ENCODE results near the gene MRPS16. TPM values are rescaled to one million over a fixed set of nuclear protein-coding genes. Genes with fewer than 3 reads are reported as not detected.

The MRPS16 gene
- total RNA-seq, 4 donors from 2014 or later: 37.4 to 43.5 (median 40.3) TPM

DNA sequence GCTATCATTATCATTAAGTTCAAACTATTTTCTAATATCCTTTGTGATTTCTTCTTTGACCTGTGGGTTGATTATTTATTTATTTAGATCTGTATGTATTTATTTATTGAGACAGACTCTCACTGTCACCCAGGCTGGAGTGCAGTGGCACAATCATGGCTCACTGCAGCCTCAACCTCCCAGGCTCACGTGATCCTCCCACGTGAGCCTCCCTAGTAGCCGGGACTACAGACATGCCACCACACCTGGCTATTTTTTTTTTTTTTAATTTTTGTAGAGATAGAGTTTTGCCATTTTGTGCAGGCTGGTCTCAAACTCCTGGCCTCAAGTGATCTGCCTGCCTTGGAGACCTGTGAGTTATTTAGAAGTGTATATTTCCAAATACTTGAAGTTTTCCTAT lies 28.7 kb upstream of the MRPS16 start:
- no peak for ATAC-seq
- no peaks in the 10 kb centered on the region for H3K4me1 ChIP-seq
- no peak overlapping the region for H3K4me3 ChIP-seq
- TF ChIP-seq POLR2A (IDR thresholded peaks at IDR 0.05) (no peak), POLR2AphosphoS5 (IDR thresholded peaks at IDR 0.05) (no peak), EP300 (IDR thresholded peaks at IDR 0.05) (no peak)
- TF ChIP-seq, protein P1, sequence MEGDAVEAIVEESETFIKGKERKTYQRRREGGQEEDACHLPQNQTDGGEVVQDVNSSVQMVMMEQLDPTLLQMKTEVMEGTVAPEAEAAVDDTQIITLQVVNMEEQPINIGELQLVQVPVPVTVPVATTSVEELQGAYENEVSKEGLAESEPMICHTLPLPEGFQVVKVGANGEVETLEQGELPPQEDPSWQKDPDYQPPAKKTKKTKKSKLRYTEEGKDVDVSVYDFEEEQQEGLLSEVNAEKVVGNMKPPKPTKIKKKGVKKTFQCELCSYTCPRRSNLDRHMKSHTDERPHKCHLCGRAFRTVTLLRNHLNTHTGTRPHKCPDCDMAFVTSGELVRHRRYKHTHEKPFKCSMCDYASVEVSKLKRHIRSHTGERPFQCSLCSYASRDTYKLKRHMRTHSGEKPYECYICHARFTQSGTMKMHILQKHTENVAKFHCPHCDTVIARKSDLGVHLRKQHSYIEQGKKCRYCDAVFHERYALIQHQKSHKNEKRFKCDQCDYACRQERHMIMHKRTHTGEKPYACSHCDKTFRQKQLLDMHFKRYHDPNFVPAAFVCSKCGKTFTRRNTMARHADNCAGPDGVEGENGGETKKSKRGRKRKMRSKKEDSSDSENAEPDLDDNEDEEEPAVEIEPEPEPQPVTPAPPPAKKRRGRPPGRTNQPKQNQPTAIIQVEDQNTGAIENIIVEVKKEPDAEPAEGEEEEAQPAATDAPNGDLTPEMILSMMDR (IDR thresholded peaks at IDR 0.05): no peak
- H3K27ac ChIP-seq: no peak overlapping the region
- H3K36me3 ChIP-seq: no peaks in the 10 kb centered on the region
- 73 to 89% methylated on average over 2 to 3 of the region's 3 CpGs for WGBS, 2 donors (ENCODE audit: low coverage in 1 of 2)
- H3K27me3 ChIP-seq: no peaks in the 10 kb centered on the region
- H3K9me3 ChIP-seq: no peaks in the 10 kb centered on the region

DNA sequence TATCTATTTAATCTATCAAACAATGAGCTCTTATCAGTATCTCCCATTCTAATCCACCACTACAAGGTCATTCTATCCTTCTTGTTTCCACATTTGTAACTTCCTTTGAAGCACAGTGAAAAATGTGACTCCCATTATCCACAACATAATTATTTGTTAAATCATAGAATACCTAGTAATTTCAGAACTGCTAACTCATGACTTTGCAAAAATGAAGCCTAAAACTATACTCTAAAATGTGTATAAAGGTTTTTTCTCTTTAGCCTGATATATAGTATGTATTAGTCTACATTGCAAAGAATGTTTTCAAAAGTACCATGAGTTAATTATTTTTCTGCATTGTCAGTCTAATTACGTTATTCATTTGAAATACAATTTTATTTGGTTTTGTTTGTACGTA lies 12.0 kb upstream of the MRPS16 start:
- ATAC-seq: no peak
- Histone ChIP-seq H3K9me3 (no peaks in the 10 kb centered on the region), H3K4me1 (no peaks in the 10 kb centered on the region), H3K27ac (no peak overlapping the region), H3K27me3 (no peaks in the 10 kb centered on the region), H3K4me3 (no peak overlapping the region), H3K36me3 (no peaks in the 10 kb centered on the region)
- TF ChIP-seq, protein P1 (IDR thresholded peaks at IDR 0.05): no peak
- TF ChIP-seq POLR2AphosphoS5 (IDR thresholded peaks at IDR 0.05) (no peak), POLR2A (IDR thresholded peaks at IDR 0.05) (no peak)
- WGBS, 2 donors (ENCODE audit: low coverage in 1 of 2): 70 to 71% methylated on average over 2 of the region's 2 CpGs

DNA sequence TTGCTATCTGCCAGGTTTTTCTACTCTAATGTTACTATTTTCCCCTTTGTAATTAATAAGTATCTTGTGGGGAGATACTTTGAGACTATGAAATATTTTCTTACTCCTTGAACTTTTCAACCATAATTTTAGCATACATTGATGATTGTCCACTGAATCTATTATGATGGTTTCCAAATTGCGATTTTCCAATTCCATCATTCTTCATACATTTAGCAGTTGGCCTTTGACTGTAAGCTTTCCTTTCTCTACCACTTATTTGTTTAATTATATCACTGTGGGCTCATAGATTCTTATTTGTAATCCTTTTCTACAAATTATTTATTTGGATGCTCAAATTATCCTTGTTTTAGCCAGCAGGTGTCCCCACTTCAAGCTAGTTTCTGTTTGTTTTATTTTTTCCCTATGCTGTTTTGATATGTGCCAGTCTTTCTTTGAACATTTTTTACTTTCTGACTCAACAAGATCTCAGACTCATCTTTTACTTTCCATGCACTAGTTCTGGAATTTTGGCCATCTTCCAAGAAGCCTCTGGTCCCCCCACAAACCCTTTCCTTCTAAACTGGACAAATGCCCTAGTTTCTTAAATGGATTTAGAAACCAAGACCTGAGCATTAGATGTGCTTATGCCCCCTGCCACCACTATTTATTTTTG lies 11.4 kb upstream of the MRPS16 start:
- ATAC-seq: no peak
- Histone ChIP-seq H3K4me3 (no peak overlapping the region), H3K27me3 (no peaks in the 10 kb centered on the region), H3K36me3 (no peaks in the 10 kb centered on the region), H3K4me1 (no peaks in the 10 kb centered on the region), H3K9me3 (no peaks in the 10 kb centered on the region), H3K27ac (no peak overlapping the region)
- TF ChIP-seq, protein P1 (IDR thresholded peaks at IDR 0.05): peak in 3 of 4 experiments; percentile 22 to 38 (median 26)
- TF ChIP-seq POLR2A (IDR thresholded peaks at IDR 0.05) (no peak), POLR2AphosphoS5 (IDR thresholded peaks at IDR 0.05) (no peak), EP300 (IDR thresholded peaks at IDR 0.05) (no peak)
- WGBS, 2 donors (ENCODE audit: low coverage in 1 of 2): 18% methylated on average over 1 of the region's 1 CpG; no CpG with 5 or more reads in 1 of the 2 donors

DNA sequence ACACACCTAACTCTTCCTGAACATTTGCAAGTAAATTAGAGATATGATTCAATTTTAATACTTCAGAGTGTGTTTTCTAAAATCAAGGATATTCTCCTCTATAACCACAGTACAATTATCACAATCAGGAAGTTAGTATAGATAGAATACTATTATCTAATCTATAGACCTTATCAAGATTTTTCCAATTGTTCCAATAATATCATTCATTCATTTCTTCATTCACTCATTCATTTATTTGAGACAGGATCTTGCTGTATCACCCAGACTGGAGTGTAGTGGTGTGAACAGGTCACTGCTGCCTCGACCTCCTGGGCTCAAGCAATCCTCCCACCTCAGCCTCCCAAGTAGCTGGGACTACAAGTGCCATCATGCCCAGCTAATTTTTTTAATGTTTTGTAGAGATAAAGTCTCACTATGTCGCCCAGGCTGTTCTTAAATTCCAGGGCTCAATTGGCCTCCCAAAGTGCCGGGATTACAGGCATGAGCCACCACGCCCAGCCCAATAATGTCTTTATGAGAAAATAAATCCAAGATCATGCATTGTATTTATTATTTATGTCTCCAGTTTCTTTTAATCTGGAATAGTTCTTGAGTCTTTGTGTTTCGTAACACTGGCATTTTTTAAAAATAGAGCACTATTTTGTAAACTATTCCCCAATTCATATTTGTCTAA lies 10.6 kb upstream of the MRPS16 start:
- Histone ChIP-seq H3K4me1 (no peaks in the 10 kb centered on the region), H3K4me3 (no peak overlapping the region), H3K27ac (no peak overlapping the region), H3K36me3 (no peaks in the 10 kb centered on the region), H3K9me3 (no peaks in the 10 kb centered on the region), H3K27me3 (no peaks in the 10 kb centered on the region)
- ATAC-seq: no peak
- TF ChIP-seq, protein P1 (IDR thresholded peaks at IDR 0.05): no peak
- TF ChIP-seq EP300 (IDR thresholded peaks at IDR 0.05) (no peak), POLR2A (IDR thresholded peaks at IDR 0.05) (no peak)
- 68 to 79% methylated on average over 5 of the region's 5 CpGs for WGBS, 2 donors (ENCODE audit: low coverage in 1 of 2)

All from gastroesophageal sphincter (tissue), 4 donors.